AG08395 (cell line): ENCODE data around the gene CHM.
"Not testable (repeated sequence)": the region's sequence is repeated elsewhere in the genome, so short reads cannot be mapped to it uniquely, and the experiment has no call there.

Source experiments
- DNase-seq: peaks from one replicate; pipeline ENCODE4 v3.0.0; 2012; ENCODE audit warnings: mixed read lengths, low spot score

Gene CHM

DNA sequence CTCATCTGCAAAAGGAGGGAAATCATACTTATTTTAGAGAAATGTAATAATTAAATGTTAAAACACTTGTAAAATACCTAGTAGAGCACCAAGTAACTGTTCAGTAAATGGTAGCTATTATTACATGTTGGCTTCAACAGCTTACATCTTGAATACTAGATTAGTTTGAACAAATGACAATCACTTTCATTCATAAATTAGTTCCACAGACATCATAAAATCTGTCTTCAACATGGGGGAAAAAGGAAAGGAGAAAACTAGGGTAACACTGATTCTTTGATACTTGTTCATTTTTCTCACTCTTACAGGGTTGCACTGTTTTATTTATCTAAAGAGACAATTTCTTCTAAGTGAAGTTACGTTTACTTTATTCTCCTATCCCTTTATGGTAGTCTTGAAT, 51.7 kb downstream of the CHM start:
- no peak for DNase-seq

DNA sequence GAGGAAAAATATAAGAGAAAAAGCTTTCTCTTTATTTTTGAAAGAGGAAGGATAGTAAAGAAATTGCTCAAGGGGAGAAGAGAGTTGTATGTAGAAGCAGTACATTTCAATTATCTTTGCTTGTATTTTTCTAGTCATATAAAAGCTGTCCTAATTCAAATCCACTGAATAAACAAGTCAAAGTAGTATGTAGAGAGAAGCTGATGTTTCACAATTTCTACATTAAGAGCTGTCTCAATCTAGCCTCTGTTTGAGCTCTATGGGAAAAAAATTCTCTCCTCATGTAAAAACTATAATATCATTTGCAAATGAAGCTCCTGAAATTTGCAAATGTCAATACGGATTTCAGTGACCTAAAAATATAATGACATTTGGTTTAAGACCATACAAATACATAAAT, 52.6 kb downstream of the CHM start:
- no peak for DNase-seq

DNA sequence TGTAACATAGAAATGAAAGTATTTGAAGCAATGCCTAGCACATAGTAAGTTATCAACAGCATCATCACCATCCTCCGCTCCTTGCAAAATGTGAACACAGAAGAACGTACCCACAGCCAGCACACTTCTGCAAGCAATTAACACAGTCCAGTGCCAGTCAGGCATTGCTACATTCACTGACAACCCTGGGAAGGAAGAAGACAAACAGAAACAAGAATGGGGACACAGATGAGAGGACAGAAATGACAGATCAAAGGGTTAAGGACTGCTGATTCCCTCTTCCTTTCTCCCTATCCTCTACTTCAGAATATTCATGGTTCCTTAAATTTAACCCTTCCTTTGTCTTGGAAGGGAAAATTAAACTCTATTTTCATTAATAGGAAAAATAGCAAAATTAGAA, 53.1 kb downstream of the CHM start:
- no peak for DNase-seq

DNA sequence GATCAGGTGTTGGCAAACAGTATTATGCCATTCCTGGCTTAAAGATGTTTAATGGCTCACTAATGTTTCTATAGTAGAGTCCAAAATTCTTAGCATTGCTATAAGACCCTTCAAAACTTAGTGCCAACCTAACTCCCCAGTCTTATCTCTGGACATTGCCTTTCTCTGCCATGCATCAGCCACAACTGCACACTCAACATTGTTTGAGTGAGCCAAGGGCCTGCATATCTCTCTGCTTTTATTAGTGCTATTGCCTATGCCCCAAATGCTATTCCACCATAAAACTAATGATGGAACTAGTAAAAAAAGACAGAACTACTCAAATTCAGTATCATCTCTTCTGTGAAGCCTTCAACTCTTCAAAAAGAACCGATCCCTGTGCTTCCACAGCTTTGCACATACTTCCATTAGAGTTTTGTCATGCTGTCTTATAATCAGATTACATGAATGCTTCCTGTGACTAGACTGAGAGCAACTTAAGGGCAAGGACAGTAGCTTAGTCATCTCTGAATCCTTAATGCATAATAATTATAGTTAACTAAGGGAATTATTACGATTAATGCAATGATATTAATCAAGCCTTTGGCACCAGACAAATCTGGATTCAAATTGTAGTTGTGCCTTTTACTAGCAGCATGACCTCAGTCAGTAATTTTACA, 53.7 kb downstream of the CHM start:
- no peak for DNase-seq

DNA sequence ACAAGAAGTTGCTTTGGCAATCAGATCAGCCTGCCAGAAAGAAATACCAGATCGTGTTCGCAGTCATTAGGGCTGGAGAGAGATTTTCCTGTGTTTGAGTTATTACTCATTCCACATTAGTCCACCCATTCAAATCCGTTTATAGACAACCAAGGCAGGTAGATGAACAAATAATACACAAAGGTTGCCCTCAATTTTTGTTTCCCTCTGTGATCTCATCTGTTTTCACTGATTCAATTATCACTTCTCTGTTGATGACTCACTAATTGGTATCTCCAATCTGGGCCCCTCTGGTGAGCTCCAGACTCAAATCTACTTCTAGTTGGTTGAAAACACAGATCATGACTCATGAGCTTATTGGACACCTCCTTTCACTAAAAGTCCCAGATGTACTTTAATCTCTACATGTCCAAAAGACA, 54.5 kb downstream of the CHM start:
- DNase-seq: peak; percentile 16

DNA sequence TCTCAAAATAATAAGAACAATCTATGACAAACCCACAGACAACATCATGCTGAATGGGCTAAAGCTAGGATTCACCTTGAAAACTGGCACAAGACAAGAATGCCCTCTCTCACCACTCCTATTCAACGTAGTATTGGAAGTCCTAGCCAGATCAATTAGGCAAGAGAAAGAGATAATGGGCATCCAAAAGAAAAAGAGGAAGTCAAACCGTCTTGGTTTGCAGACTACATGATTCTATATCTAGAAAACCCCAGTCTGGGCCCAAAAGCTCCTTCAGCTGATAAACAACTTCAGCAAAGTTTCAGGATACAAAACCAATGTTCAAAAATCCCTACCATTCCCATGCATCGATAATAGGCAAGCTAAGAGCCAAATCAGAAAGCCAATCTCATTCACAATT, 59.0 kb downstream of the CHM start:
- no peak for DNase-seq

DNA sequence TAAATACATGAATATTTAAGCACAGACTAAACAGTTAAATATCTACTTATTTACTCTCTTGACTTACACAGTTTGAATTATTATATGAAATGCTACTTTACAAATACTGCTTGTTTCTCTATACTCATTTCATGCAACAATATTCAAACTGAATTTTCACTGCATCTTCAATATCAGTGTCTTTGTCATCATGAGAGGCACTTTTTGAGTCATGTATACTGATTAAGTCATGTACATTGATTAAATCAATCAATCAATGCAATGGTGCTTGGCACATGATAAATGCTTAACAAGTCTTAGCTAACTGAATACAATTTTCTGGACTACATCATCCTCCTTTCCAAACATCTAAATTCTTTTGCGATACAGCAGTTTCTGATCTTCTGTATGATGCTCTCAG, 67.1 kb downstream of the CHM start:
- DNase-seq: no peak

DNA sequence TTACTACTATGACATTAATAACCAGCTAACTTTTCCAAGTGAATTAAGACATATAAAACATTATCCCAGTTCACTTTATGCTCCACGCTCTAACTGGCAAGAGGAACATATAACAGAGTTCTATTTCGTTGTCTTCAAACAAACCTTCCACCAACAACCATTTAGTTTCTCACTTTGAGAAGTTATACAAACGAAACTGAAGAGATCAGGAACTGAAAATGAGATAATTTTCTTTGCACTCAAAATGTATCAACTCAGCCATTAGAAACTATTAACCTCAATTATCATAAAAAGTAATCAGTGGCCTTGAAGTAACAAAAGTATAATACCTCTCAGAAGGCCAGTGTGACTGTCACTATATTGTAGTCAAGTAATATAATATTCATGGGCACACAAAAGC, 70.1 kb downstream of the CHM start:
- no peak for DNase-seq

DNA sequence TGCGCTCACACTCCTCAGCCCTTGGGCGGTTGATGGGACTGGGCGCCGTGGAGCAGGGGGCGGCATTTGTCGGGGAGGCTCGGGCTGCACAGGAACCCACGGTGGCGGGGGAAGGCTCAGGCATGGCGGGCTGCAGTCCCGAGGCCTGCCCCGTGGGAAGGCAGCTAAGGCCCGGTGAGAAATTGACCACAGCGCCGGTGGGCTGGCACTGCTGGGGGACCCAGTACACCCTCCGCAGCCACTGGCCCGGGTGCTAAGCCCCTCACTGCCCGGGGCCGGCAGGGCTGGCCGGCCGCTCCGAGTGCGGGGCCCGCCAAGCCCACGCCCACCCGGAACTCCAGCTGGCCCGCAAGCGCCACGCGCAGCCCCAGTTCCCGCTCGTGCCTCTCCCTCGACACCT, 75.0 kb downstream of the CHM start:
- not testable (repeated sequence) for DNase-seq

DNA sequence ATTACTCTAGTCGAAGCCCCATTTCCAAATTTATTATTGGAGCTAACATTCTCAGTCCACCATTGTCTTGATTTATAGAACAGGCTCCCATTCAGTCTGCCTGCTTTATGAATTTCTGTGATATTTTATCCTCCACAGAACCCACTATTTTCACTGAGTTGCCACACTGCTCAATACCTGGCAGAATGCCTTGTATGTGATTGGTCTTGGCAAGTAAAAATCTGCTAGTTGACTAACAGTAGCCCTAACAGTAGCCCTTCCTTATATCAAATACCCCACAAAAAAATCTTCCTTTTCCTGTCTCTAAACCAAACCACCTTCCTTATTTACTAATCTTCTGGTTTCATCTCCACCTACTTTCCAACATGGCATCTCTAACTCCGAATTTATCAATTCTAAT, 82.6 kb downstream of the CHM start:
- no peak for DNase-seq

DNA sequence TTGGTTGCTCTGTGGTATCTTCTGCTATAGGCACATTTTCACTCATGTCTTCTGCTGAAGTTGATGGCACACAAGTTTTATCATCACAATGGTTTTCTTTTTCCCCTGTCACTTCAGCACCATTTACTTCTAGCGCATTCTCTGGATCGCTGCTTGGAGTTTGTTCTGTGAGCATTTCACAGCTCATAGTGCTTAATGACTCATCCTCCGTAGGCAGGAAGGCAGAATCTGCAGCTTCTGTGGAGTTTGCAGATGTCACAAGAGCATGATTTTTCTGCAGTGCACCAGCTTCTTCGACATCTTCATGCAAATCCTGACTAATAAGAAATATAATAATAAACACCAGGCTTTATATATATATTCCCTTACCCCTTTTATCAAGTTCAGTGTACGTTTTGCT, 83.6 kb downstream of the CHM start:
- DNase-seq: peak; percentile 69

DNA sequence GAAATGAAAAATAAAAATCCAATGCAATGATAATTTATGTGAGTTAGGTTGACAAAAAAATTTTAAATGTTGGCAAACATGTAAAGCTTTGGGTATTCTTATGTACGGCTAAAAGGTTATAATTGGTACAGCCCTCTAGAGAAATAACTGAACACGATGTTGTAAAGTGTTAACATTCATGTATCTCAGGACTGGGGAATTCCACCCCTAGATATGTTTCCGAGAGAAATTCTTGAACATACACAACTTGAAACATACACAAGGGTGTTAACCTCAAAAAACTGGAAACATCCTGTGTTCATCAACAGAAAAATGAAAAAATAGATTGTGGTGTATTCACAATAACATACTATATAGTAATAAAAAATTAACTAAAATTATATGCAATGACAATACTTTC, 91.8 kb downstream of the CHM start:
- no peak for DNase-seq

DNA sequence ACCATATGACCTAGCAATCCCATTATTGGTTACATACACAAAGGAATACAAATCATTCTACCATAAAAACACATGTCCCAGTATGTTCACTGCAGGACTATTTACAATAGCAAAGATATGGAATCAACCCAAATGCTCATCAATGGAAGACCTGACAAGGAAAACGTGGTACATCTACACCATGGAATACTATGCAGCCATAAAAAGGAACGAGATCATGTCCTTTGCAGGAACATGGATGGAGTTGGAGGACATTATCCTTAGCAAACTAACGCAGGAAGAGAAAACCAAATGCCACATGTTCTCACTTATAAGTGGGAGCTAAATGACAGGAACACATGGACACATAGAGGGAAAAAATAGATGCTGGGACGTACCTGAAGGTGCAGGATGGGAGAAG, 102.6 kb downstream of the CHM start:
- DNase-seq: not testable (repeated sequence)

DNA sequence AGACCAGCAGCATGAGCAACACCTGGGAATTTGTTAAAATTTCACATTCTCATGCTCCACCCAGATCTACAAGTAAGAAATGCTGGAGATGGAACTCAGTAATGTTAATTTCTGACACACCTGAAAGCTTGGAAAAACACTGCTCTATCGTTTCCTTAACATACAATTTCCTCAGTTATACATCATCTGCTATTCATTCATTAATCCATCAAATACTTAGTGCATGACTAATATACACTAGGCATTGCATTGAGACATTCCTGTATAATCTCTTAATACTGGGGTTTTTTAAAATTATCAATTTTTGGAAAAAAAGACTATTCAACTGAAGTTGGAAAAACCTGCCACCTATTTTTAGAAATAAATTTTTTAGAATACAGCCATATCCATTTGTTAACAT, 106.1 kb downstream of the CHM start:
- DNase-seq: no peak

DNA sequence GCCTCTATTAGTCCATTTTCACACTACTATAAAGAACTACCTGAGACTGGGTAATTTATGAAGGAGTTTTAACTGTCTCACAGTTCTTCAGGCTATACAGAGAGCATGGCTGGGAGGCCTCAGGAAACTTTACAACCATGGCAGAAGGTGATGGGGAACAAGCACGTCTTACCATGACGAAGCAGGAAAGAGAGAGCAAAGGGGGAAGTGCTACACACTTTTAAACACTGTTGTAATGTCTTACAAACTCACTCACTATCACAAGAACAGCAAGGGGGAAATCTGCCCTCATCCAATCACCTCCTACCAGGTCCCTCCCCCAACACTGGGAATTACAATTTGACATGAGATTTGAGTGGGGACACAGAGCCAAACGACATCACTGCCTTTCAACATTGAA, 107.4 kb downstream of the CHM start:
- not testable (repeated sequence) for DNase-seq

DNA sequence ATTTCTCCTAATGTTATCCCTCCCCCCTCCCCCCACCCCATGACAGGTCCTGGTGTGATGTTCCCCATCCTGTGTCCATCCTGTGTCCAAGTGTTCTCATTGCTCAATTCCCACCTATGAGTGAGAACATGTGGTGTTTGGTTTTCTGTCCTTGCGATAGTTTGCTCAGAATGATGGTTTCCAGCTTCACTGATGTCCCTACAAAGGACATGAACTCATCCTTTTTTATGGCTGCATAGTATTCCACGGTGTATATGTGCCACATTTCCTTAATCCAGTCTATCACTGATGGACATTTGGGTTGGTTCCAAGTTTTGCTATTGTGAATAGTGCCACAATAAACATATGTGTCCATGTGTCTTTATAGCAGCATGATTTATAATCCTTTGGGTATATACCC, 113.0 kb downstream of the CHM start:
- DNase-seq: not testable (repeated sequence)

DNA sequence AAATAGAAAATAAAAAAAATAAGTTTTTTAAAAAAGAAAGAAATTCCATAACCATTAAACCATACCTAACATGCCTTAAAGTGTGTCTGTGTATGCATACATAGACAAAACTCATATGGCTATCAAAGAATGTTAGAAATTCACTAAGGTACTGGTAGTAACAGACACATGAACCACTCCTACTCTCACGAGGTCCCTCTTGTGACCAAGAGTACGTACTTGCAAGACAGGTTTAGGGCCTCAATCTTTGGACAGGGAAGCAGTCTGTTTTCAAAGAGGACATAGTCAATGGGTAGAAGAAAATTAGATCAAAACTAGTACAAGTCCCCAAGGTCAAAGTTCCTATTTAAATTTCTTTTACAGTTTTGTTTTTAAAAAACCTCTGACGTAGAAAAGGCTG, 117.3 kb downstream of the CHM start:
- DNase-seq: no peak

DNA sequence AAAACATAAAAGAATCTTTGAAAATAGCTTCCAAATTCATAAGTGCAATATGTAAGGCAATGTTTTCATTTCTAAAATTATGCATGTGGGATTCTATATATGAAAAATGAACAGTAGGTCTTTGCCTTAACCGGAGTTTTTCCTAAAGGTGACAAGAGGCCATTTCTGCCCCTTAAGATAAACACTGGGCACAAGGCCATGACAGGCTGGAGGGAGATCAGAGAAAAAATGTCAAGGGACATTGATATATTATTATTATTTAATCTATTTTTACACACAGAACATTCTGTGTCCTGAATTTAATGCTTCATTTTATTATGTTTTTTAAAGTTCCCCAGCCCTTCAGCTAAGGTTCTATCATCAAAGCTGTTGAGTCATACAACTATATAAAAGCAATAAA, 118.8 kb downstream of the CHM start:
- DNase-seq: no peak

DNA sequence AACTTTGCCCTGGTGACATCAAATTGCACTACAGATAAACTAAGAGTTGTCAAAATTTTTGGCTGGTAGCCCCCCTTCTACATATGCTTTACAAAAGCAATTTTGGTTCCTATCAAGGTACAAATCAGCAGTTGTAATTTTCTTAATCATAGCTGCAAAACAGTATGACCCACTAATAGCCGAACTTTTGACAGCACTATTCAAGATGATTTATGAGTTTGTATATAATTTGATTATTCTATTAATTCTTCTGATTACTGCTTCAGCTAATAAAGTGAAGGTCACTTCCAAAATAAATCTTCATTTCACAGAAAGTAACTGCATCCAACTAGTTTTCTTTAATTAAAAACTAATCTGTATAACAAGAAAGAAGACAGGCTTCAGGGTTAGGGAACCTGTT, 119.6 kb downstream of the CHM start:
- DNase-seq: no peak

DNA sequence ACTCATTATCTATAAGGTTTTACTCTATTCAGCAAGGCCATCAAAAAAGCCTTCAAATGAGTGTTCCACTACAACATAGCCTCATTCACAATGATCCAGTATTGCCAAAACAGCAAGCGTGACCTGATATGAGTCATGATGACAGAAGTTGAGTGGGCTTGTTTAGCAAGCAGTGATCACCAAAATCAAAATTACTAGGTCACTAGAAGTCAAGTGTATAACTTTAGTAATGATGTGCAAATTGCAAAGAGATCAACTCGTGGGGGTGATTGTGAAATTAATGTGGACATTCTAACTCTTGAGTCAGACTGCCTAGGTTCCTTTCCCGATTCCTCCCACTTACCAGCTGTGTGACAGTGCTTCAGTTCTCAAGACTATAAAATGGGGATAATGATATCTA, 124.5 kb downstream of the CHM start:
- peak; percentile 46 for DNase-seq

DNA sequence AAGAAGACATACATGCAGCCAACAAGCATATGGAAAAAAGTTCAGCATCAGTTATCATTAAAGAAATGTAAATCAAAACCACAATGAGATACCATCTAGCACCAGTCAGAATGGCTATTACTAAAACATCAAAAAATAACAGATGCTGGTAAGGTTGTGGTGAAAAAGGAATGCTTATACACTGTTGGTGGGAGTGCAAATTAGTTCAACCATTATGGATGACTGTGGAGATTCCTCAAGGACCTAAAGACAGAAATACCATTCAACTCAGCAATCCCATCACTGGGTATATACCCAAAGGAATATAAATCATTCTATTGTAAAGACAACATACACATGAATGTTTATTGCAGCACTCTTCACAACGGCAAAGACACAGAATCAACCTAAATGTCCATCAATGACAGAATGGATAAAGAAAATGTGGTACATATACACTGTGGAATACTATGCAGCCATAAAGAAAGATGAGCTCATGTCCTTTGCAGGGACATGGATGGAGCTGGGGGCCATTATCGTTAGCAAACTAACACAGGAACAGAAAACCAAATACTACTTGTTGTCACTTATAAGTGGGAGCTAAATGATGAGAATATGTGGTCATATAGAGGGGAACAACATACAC, 130.6 kb downstream of the CHM start:
- not testable (repeated sequence) for DNase-seq

DNA sequence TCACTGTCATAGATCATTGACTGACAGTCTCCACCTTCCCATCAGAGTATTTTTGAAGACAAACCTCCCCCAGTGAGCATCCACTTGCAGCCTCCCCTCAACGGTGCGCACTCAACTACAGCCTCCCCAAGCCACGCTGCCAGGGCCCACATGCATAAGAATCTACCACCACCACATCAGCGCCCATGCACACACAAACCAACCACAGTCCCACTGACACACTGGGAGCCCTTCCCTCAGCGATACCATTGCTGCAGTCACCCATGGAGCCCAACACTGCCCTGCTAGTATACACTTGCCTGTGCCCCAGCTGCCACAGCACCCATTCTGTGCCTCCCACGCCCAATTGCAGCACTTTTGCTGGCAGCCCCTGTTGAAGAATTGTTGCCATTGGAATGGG, 132.9 kb downstream of the CHM start:
- no peak for DNase-seq

DNA sequence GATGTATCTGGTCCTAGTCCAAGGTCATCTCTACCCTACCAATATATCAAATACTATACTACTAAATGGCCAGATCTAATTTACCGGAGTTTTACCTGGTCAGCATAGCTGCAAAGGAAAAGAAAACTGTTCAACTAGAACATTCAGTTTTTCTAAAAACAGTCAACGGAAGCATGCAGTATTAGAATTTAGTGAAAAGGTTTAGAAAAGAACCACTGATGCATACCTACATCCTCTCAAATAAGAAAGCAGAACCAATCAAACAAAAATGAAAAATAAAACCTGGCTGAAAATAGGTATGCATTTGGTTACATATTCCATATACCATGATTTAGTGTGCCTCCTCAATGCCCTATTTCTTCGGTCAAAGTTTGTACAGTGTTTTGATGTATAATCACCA, 140.0 kb downstream of the CHM start:
- DNase-seq: no peak

DNA sequence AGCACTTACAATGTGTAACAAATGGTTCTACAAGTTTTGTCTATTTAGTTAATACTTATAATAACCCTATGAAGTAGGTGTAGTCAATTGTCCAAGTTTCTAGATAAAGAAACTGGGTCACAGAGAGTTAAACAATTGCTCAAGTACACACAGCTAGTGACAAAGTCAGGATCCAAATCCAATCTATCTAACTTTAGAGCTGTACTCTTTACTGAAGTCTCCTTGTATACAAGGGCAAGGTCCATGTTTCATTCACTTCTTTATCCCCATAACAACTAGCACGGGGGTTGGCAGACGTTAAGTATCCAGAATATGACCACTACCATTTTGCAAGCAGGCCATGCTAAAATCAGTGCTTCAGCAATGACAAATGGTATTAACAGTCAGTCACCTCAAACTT, 141.0 kb downstream of the CHM start:
- DNase-seq: no peak
